Left lung (tissue), 10 donors: ENCODE data around the gene CTCF. TPM values are rescaled to one million over a fixed set of nuclear protein-coding genes. Genes with fewer than 3 reads are reported as not detected.

Source experiments
- ATAC-seq: fragments of 200-7000 bp; cut with Tn5 transposase; one replicate; pipeline ENCODE4 v1.9.1; 2020; ENCODE audit warnings: moderate library complexity
- DNase-seq, 4 donors: peaks; one replicate each; pipeline ENCODE4 v3.0.0-alpha.2; 2013 to 2020
- H3K27ac ChIP-seq, 2 donors: fragments of 200-600 bp; sonication (generic) in 1 of 2; one replicate each; pipeline versions ENCODE4 v1.5.0 to v1.8.0; 2020 to 2021
- H3K27me3 ChIP-seq, 2 donors: fragments of 200-600 bp; sonication (generic) in 1 of 2; one replicate each; pipeline versions ENCODE4 v1.5.0 to v1.8.0; 2020 to 2021
- H3K36me3 ChIP-seq, 2 donors: fragments of 200-600 bp; sonication (generic) in 1 of 2; one replicate each; pipeline versions ENCODE4 v1.5.0 to v1.8.0; 2020 to 2021
- H3K4me1 ChIP-seq, 2 donors: fragments of 200-600 bp; one replicate each; pipeline ENCODE4 v1.8.0; 2021
- H3K4me3 ChIP-seq, 2 donors: fragments of 200-600 bp; sonication (generic) in 1 of 2; one replicate each; pipeline versions ENCODE4 v1.5.0 to v1.8.0; 2020 to 2021; ENCODE audit warnings: mild to moderate bottlenecking in 1 of 2
- H3K9me3 ChIP-seq, 2 donors: fragments of 200-600 bp; sonication (generic) in 1 of 2; one replicate each; pipeline versions ENCODE4 v1.5.0 to v1.8.0; 2020 to 2021
- intact Hi-C, 2 donors: fragments of 100-400 bp; cut with DNase I; formaldehyde crosslinking; loops; one replicate each; pipeline versions ENCODE4 v1.11.2 to v1.14.2; 2022
- polyA plus RNA-seq, 6 donors: library from polyadenylated mRNA; unstranded; fragments of 120-200 nt; gene quantifications; one replicate each; pipeline ENCODE4 v1.2.1, GENCODE V29; 2013; ENCODE audit not compliant: insufficient read length in 6 of 6
- total RNA-seq, 2 donors: library from RNA; stranded (reverse); fragmentation: NEBNext Ultra II Directional; extraction: Animal tissue kit (Norgen Biotek cat#: 25700); gene quantifications; one replicate each; pipeline ENCODE4 v1.2.1, GENCODE V29; 2021
- TF ChIP-seq, protein P1 (sequence below), 2 donors: fragments of 200-600 bp; sonication (generic) in 1 of 2; IDR thresholded peaks; one replicate each; pipeline versions ENCODE4 v1.5.0 to v1.8.0; 2021; ENCODE audit warnings: antibody characterized with exemption in 2 of 2
- donor health status: DM: no; HTN: yes; CAD: no.
- donor health status: DM: no; HTN: no; CAD: no.

CTCF gene
- total and polyA plus RNA-seq, 8 donors = 27.8 to 80.2 (median 73.4) TPM

DNA sequence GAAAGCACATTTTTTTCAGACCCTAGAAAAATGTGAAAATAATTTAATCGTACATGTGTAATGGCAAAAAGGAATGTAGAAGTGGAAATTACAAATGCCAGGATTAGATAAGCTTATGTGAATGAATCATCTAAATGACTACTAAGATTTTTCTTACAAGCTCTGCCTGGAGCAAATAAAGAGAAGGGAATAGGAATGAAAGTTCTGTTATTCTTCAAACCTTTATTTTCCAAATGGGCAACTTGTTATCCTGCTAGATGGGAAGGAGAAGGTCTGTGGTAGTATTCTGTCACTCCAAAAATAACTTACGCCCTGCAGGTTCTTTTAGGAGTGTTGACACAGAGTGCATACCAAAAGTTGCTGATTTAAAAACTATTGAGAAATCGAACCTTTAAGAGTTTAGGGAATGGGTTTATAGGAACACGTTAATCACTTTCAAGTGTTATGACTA lies 9.7 kb downstream of the CTCF start:
- Histone ChIP-seq H3K36me3 (peaks cover 0 to 36% of the 10 kb centered on the region in 2 donors), H3K4me3 (no peak overlapping the region), H3K27me3 (no peaks in the 10 kb centered on the region), H3K27ac (peak overlapping the region in 1 of 2 donors; percentile 4), H3K9me3 (no peaks in the 10 kb centered on the region), H3K4me1 (peaks cover 0 to 11% of the 10 kb centered on the region in 2 donors)
- intact Hi-C loops = no loop called here
- DNase-seq = no peak
- TF ChIP-seq, protein P1, sequence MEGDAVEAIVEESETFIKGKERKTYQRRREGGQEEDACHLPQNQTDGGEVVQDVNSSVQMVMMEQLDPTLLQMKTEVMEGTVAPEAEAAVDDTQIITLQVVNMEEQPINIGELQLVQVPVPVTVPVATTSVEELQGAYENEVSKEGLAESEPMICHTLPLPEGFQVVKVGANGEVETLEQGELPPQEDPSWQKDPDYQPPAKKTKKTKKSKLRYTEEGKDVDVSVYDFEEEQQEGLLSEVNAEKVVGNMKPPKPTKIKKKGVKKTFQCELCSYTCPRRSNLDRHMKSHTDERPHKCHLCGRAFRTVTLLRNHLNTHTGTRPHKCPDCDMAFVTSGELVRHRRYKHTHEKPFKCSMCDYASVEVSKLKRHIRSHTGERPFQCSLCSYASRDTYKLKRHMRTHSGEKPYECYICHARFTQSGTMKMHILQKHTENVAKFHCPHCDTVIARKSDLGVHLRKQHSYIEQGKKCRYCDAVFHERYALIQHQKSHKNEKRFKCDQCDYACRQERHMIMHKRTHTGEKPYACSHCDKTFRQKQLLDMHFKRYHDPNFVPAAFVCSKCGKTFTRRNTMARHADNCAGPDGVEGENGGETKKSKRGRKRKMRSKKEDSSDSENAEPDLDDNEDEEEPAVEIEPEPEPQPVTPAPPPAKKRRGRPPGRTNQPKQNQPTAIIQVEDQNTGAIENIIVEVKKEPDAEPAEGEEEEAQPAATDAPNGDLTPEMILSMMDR (IDR thresholded peaks at IDR 0.05) = no peak
- ATAC-seq = peak; percentile 69

DNA sequence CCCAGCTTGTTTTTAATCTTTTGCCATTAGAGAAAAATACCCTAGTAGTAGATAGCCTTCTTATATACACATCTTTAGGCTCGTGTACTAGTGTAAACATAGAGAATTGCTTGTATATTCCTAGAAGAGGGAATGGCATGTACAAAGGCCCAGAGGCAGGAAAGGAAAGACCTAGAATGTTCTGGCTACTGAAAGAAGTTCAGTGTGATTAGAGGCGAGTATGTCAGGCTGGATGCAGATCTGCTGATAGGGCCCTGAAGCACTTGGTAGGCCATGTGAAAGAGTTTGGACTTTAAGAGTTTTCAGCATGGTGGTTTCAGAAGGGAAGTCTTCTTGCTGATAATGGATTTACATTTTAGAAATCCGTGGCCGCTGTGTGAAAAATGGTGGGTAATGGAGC lies 17.4 kb downstream of the CTCF start:
- no peaks in the 10 kb centered on the region for H3K27me3 ChIP-seq
- ATAC-seq = no peak
- no peaks in the 10 kb centered on the region for H3K4me1 ChIP-seq
- intact Hi-C loops = no loop called here
- H3K27ac ChIP-seq = no peak overlapping the region
- H3K9me3 ChIP-seq = no peaks in the 10 kb centered on the region
- peaks cover 0 to 35% of the 10 kb centered on the region in 2 donors for H3K36me3 ChIP-seq
- H3K4me3 ChIP-seq = no peak overlapping the region
- DNase-seq = no peak
- TF ChIP-seq, protein P1 (IDR thresholded peaks at IDR 0.05) = no peak

DNA sequence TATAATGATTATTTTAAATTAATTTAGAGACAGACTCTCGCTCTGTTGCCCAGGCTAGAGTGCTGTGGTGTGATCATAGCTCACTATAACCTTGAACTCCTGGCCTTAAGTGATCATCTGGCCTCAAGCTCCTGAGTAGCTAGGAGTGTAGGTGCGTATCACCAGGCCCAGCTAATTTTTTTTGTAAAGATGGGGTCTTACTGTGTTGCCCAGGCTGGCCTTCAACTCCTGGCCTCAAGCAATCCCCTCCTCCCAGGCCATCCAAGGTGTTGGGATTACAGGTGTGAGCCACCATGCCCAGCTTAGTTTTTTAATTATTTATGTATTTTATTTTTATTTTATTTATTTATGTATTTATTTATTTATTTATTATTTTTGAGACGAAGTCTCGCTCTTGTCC lies 17.9 kb downstream of the CTCF start:
- intact Hi-C loops = no loop called here
- Histone ChIP-seq H3K4me1 (no peaks in the 10 kb centered on the region), H3K4me3 (no peak overlapping the region), H3K9me3 (no peaks in the 10 kb centered on the region), H3K27ac (no peak overlapping the region), H3K27me3 (no peaks in the 10 kb centered on the region), H3K36me3 (peaks cover 0 to 30% of the 10 kb centered on the region in 2 donors)
- TF ChIP-seq, protein P1 (IDR thresholded peaks at IDR 0.05) = no peak
- no peak for DNase-seq
- no peak for ATAC-seq

DNA sequence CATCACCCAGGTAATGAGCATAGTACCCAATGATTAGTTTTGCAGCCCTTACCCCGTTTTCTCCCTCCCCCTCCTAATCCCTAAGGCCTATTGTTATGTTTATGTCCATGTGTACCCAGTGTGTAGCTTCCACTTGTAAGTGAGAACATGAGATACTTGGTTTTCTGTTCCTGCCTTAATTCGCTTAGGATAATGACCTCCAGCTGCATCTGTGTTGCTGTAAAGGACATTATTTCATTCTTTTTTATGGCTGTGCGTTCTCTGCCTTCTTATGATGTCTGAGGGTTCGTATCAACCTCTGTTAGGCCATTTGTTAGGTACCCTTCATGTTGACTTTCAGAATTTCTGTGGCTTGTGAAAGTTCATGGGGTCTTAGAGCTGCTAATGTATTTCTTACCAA lies 31.0 kb downstream of the CTCF start:
- DNase-seq (no peak), ATAC-seq (no peak)

DNA sequence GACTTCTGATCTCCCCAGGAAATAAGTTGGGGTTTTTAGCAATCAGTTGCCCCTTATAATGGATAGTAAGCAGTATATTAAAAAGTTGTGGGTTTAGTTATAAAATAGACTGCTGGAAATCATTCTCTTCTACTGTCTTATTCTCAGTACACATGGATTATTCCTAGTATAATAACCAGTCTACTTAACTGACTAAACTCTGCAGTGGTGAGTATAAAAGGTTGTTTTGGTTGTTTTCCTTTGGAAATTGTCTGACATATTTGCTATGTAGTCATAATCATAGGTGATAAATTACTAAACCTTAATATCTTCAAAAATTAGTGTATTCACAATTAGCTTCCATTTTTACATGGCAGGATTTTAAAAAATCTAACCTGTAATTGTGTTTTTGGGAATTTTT lies 31.4 kb downstream of the CTCF start:
- ATAC-seq (no peak), DNase-seq (no peak)
- Histone ChIP-seq H3K36me3 (peaks cover 0 to 6% of the 10 kb centered on the region in 2 donors), H3K4me3 (no peak overlapping the region), H3K27me3 (no peaks in the 10 kb centered on the region), H3K9me3 (no peaks in the 10 kb centered on the region), H3K4me1 (no peaks in the 10 kb centered on the region), H3K27ac (no peak overlapping the region)
- intact Hi-C loops = no loop called here
- TF ChIP-seq, protein P1 (IDR thresholded peaks at IDR 0.05) = no peak

More for the DNA sequence above, 31.0 kb downstream of the CTCF start:
- H3K27me3 ChIP-seq = no peaks in the 10 kb centered on the region
- intact Hi-C loops = no loop called here
- H3K9me3 ChIP-seq = no peaks in the 10 kb centered on the region
- TF ChIP-seq, protein P1 (IDR thresholded peaks at IDR 0.05) = no peak
- peaks cover 0 to 6% of the 10 kb centered on the region in 2 donors for H3K36me3 ChIP-seq
- no peak overlapping the region for H3K4me3 ChIP-seq
- no peak overlapping the region for H3K27ac ChIP-seq
- no peaks in the 10 kb centered on the region for H3K4me1 ChIP-seq
